Measurements from ENCODE around the gene SAMD4B. TPM values are rescaled to one million over a fixed set of nuclear protein-coding genes. Genes with fewer than 3 reads are reported as not detected.

Gene SAMD4B
- total and polyA plus RNA-seq, 9 of the 15 experiments (the other 6 are each of a cell fraction or from before 2014, with no cell fraction given): 3.4 to 90.5 (median 38.0) TPM

GRCh38 chr19:39402346-39403300 lies 60.4 kb downstream of the SAMD4B start (continued):
- TF ChIP-seq MCM5 (IDR thresholded peaks at IDR 0.05; ENCODE audit: low read depth) (no peak), RUNX1 (IDR thresholded peaks at IDR 0.05; ENCODE audit: low read depth) (peak; percentile 46; the same call in 1 of the 2 replicates), NBN (IDR thresholded peaks at IDR 0.05; ENCODE audit: low read depth) (no peak), HMG20A (CRISPR knock-in tag; conservative IDR thresholded peaks at IDR 0.05) (no peak), MNT (conservative IDR thresholded peaks at IDR 0.05) (peak; percentile 83 to 94; a peak in 3 of 4 replicates), CREM (IDR thresholded peaks at IDR 0.05; ENCODE audit: low read depth) (peak; percentile 77), FIP1L1 (IDR thresholded peaks at IDR 0.05; ENCODE audit: low read depth, low read length, poor library complexity, severe bottlenecking) (peak; percentile 45), SMARCA5 (IDR thresholded peaks at IDR 0.05) (peak; percentile 27; the same call in 1 of the 2 replicates), RAD51 (IDR thresholded peaks at IDR 0.05; ENCODE audit: borderline replicate concordance, low read depth) (0 out of 2 replicates have a peak, but pooled peaks have one; percentile 41), ILK (tag; IDR thresholded peaks at IDR 0.05; ENCODE audit: borderline replicate concordance, low read depth) (no peak), HINFP (tag; conservative IDR thresholded peaks at IDR 0.05; ENCODE audit: low read depth) (no peak), THAP12 (CRISPR knock-in tag; IDR thresholded peaks at IDR 0.05) (peak; percentile 25; the same call in 1 of the 2 replicates), TARDBP (IDR thresholded peaks at IDR 0.05) (peak; percentile 61; the same call in 1 of the 2 replicates), GATA2 (CRISPR knock-in tag; IDR thresholded peaks at IDR 0.05) (no peak), POLR2G (IDR thresholded peaks at IDR 0.05; ENCODE audit: low read depth, low read length) (peak; percentile 85), RBM39 (optimal IDR thresholded peaks at IDR 0.05; ENCODE audit: low read depth, low read length) (no peak), ZKSCAN3 (CRISPR knock-in tag; IDR thresholded peaks at IDR 0.05) (no peak), NUFIP1 (IDR thresholded peaks at IDR 0.05; ENCODE audit: partially characterized antibody) (no peak), CBFA2T3 (IDR thresholded peaks at IDR 0.05) (peak; percentile 71), FOXK1 (CRISPR knock-in tag; IDR thresholded peaks at IDR 0.05; ENCODE audit: borderline replicate concordance) (peak; percentile 83; the same call in 1 of the 2 replicates)

All from K562 (cell line).